Stromal cell of bone marrow (primary cell): ENCODE results near the gene PPFIA1.
"Not testable (repeated sequence)": the region's sequence is repeated elsewhere in the genome, so short reads cannot be mapped to it uniquely, and the experiment has no call there.

Experiments used
- DNase-seq: peaks from one replicate; pipeline ENCODE4 v3.0.0-alpha.2; 2012; ENCODE audit warnings: low read depth

PPFIA1 gene

GRCh38 chr11:70359451-70360205, 89.1 kb downstream of the PPFIA1 start:
- no peak for DNase-seq

GRCh38 chr11:70360211-70360610, 89.7 kb downstream of the PPFIA1 start:
- DNase-seq = no peak

- DNase-seq = no peak
Measured at GRCh38 chr11:70364178-70364577, 93.7 kb downstream of the PPFIA1 start.

DNA sequence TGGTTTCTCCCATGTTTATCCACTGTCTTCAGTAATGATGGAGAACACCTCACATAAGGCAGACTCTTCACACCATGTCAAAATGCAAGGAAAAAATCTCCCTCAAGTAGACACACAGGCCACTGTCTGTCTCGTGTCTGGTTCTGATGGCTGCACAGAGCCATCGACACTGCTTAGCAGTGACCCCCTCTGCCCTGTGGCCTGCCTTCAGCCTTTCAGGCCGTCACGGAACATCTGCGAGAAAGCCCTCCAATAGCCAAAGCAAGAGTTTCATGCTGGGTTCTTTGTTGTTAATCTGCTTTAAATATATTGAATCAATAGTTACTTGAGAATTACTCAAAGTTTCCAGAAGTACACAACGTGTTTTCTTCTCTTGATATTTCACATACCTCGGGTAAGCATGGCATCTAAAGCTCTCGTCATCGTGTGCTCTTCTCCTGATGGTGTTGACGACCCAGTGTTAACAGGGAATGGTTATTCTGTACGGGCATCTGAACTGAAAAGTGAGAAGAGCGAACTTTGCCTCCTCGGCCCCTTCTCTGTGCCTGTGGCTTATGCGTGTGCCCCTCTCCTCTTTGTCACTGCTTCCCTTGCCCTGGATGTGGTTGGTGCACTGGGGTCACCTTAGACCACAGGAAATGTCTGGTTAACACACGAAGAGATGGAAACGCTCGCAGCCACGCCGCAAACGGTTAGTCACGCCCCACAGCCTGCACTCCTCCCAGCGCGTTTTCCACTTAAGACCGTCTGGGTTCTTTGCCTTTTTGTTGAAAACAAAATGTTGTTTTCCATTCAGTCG, 94.5 kb downstream of the PPFIA1 start:
- no peak for DNase-seq

GRCh38 chr11:70365544-70365927, 95.0 kb downstream of the PPFIA1 start:
- no peak for DNase-seq

- no peak for DNase-seq
Measured at GRCh38 chr11:70367071-70367470, 96.6 kb downstream of the PPFIA1 start.

DNA sequence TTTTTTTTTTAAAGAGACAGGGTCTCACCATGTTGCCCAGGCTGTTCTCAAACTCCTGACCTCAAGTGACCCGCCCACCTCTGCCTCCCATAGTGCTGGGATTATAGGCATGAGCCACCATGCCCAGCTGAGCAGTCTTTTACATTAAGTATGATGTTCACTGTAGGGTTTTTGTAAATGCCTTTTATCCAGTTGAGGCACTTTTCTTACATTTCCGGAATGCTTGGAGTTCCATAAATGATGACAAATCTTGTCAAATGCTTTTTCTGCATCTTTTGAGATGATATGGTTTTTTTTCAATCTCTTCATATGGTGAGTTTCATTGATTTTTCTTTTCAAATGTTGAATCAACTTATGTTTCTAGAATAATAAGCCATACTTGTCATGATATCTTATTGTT, 98.5 kb downstream of the PPFIA1 start:
- no peak for DNase-seq

GRCh38 chr11:70371241-70371640, 100.8 kb downstream of the PPFIA1 start:
- DNase-seq = no peak

DNA sequence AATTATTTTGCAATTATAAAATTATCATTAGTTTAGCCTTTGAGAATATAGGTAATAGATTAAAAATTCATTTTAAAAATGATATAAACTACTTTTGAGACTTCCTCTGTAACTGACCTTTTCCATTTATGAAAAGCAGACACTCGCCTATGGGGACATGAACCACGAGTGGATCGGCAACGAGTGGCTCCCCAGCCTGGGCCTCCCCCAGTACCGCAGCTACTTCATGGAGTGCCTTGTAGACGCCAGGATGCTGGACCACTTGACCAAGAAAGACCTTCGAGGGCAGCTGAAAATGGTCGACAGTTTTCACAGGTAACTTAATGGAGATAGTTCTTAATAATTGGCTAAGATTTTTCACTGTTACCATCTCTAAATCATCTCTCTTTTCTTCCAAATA, 101.6 kb downstream of the PPFIA1 start:
- DNase-seq = no peak

DNA sequence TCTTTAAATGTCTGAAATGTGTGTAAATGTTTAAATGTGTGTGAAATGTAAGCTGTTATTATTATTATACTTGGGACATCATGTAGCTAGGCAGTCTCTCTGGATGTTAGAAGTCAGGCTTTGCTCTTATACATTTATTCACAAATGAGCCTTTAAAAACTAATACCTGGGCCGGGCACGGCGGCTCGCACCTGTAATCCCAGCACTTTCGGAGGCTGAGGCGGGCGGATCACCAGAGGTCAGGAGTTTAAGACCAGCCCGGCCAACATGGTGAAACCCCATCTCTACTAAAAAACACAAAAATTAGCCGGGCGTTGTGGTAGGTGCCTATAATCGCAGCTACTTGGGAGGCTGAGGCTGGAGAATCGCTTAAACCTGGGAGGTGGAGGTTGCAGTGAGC, 106.1 kb downstream of the PPFIA1 start:
- no peak for DNase-seq

- DNase-seq = no peak
Measured at GRCh38 chr11:70377645-70378044, 107.2 kb downstream of the PPFIA1 start.

- no peak for DNase-seq
Measured at GRCh38 chr11:70378506-70379134, 108.1 kb downstream of the PPFIA1 start.

DNA sequence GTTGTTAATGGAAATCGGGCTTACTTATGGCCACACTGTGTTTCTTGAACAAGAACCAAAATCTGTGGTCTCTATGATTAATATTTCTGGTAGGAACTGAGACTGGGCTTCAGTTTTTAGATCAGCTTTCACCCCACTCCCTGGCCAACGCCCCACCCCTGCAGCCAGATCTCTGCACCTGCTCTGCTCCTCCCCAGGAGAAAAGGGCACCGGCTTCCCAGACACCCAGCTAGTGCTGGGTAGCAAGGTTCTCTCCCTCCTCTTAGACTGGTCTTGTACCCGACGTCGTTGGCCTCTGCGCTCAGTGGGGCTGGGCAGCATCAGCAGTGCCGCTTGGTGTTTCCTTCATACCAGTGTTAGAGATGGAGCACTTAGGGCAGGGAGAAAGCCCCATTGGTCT, 110.9 kb downstream of the PPFIA1 start:
- no peak for DNase-seq

- DNase-seq = peak; percentile 48
Measured at GRCh38 chr11:70381872-70382861, 111.7 kb downstream of the PPFIA1 start.

GRCh38 chr11:70383664-70384565, 113.4 kb downstream of the PPFIA1 start:
- DNase-seq = no peak

- no peak for DNase-seq
Measured at GRCh38 chr11:70384566-70385152, 114.2 kb downstream of the PPFIA1 start.

- DNase-seq = no peak
Measured at GRCh38 chr11:70387564-70387963, 117.1 kb downstream of the PPFIA1 start.

GRCh38 chr11:70389201-70389600, 118.7 kb downstream of the PPFIA1 start:
- no peak for DNase-seq

- DNase-seq = not testable (repeated sequence)
Measured at GRCh38 chr11:70390882-70391281, 120.4 kb downstream of the PPFIA1 start.

GRCh38 chr11:70394211-70394950, 123.9 kb downstream of the PPFIA1 start:
- DNase-seq = no peak
